HUES64 (cell line): ENCODE measurements around the gene FADD.
"Not testable (repeated sequence)": the region's sequence is repeated elsewhere in the genome, so short reads cannot be mapped to it uniquely, and the experiment has no call there.

Experiments
- H3K27ac ChIP-seq: 2 replicates; pipeline ENCODE4 v1.7.0; 2013; ENCODE audit warnings: low read depth, low read length, inconsistent platforms
- H3K27me3 ChIP-seq: 2 replicates; pipeline ENCODE4 v1.6.1; 2013; ENCODE audit warnings: mild to moderate bottlenecking, low read length; ENCODE audit not compliant: insufficient read depth
- H3K36me3 ChIP-seq: 2 replicates; pipeline ENCODE4 v1.6.1; 2013; ENCODE audit warnings: mild to moderate bottlenecking, low read length; ENCODE audit not compliant: insufficient read depth
- H3K4me1 ChIP-seq: 2 replicates; pipeline ENCODE4 v1.6.1; 2013; ENCODE audit warnings: mild to moderate bottlenecking, low read length, moderate library complexity; ENCODE audit not compliant: insufficient read depth
- H3K4me3 ChIP-seq: 2 replicates; pipeline ENCODE4 v1.5.1; 2013; ENCODE audit warnings: mild to moderate bottlenecking, low read length, moderate library complexity
- H3K9ac ChIP-seq: 2 replicates; pipeline ENCODE4 v1.6.1; 2013; ENCODE audit warnings: mild to moderate bottlenecking, low read depth, low read length
- H3K9me3 ChIP-seq: 2 replicates; pipeline ENCODE4 v1.6.1; 2013; ENCODE audit warnings: low read depth, low read length; ENCODE audit not compliant: insufficient read depth
- WGBS: fragments of 150-250, 120-280 bp; methylation state at CpG from one replicate; pipeline ENCODE4 v1.1.7; 2013; ENCODE audit warnings: missing lambda C conversion rate; 5-methylcytosine and 5-hydroxymethylcytosine counted together

The FADD gene

GRCh38 chr11:70193411-70194292 is 9.4 kb upstream of the FADD start:
- H3K4me1 ChIP-seq = no peaks in the 10 kb centered on the region
- H3K36me3 ChIP-seq = no peaks in the 10 kb centered on the region
- H3K9me3 ChIP-seq = no peaks in the 10 kb centered on the region
- H3K9ac ChIP-seq = no peak overlapping the region
- H3K4me3 ChIP-seq = no peak overlapping the region
- no peaks in the 10 kb centered on the region for H3K27me3 ChIP-seq
- H3K27ac ChIP-seq = no peak overlapping the region
- WGBS = 90% methylated on average over 7 of the region's 7 CpGs

- Histone ChIP-seq H3K27me3 (no peaks in the 10 kb centered on the region), H3K9ac (no peak overlapping the region), H3K27ac (no peak overlapping the region), H3K4me3 (no peak overlapping the region), H3K36me3 (no peaks in the 10 kb centered on the region), H3K9me3 (no peaks in the 10 kb centered on the region), H3K4me1 (no peaks in the 10 kb centered on the region)
- 70% methylated on average over 3 of the region's 3 CpGs for WGBS
Observed at GRCh38 chr11:70194792-70195791, 8.0 kb upstream of the FADD start.

- Histone ChIP-seq H3K9ac (no peak overlapping the region), H3K9me3 (no peaks in the 10 kb centered on the region; the same call in 1 of the 2 replicates), H3K4me3 (no peak overlapping the region), H3K27me3 (no peaks in the 10 kb centered on the region), H3K36me3 (peaks cover 7% of the 10 kb centered on the region), H3K27ac (no peak overlapping the region), H3K4me1 (peaks cover 7% of the 10 kb centered on the region)
- 92% methylated on average over 10 of the region's 10 CpGs for WGBS
Observed at GRCh38 chr11:70200212-70200844, 2.8 kb upstream of the FADD start.

- WGBS = 94% methylated on average over 3 of the region's 3 CpGs
- not testable (repeated sequence) for H3K9ac ChIP-seq, H3K27me3 ChIP-seq, H3K4me1 ChIP-seq, H3K27ac ChIP-seq, H3K4me3 ChIP-seq, H3K9me3 ChIP-seq
- peaks cover 14% of the 10 kb centered on the region for H3K36me3 ChIP-seq
Observed at GRCh38 chr11:70201047-70201446, 2.0 kb upstream of the FADD start.

GRCh38 chr11:70201882-70202861 is 924 bp upstream of the FADD start:
- 85% methylated on average over 29 of the region's 29 CpGs for WGBS
- no peaks in the 10 kb centered on the region; the same call in 1 of the 2 replicates for H3K9me3 ChIP-seq
- H3K27ac ChIP-seq = no peak overlapping the region
- peaks cover 25% of the 10 kb centered on the region for H3K36me3 ChIP-seq
- H3K4me3 ChIP-seq = peak overlapping the region; percentile 96
- H3K4me1 ChIP-seq = peaks cover 7% of the 10 kb centered on the region
- H3K9ac ChIP-seq = peak overlapping the region; percentile 98; the same call in 1 of the 2 replicates
- H3K27me3 ChIP-seq = no peaks in the 10 kb centered on the region

GRCh38 chr11:70203751-70204465 is 812 bp downstream of the FADD start:
- Histone ChIP-seq H3K9ac (peak overlapping the region; percentile 98), H3K9me3 (no peaks in the 10 kb centered on the region; the same call in 1 of the 2 replicates), H3K36me3 (peaks cover 43% of the 10 kb centered on the region), H3K27ac (peak overlapping the region; percentile 89), H3K4me3 (peak overlapping the region; percentile 96), H3K4me1 (peaks cover 7% of the 10 kb centered on the region), H3K27me3 (no peaks in the 10 kb centered on the region)
- WGBS = 5% methylated on average over 30 of the region's 30 CpGs

- Histone ChIP-seq H3K36me3 (peaks cover 48% of the 10 kb centered on the region), H3K9ac (peak overlapping the region; percentile 98), H3K9me3 (no peaks in the 10 kb centered on the region; the same call in 1 of the 2 replicates), H3K4me1 (peaks cover 7% of the 10 kb centered on the region), H3K27me3 (no peaks in the 10 kb centered on the region), H3K4me3 (peak overlapping the region; percentile 96), H3K27ac (peak overlapping the region; percentile 89)
- WGBS = 57% methylated on average over 4 of the region's 4 CpGs
Observed at GRCh38 chr11:70204466-70204799, 1.3 kb downstream of the FADD start.

GRCh38 chr11:70205049-70205725 is 2.1 kb downstream of the FADD start:
- 89% methylated on average over 12 of the region's 12 CpGs for WGBS
- H3K27ac ChIP-seq = no peak overlapping the region; the same call in 1 of the 2 replicates
- no peaks in the 10 kb centered on the region for H3K27me3 ChIP-seq
- no peaks in the 10 kb centered on the region; the same call in 1 of the 2 replicates for H3K9me3 ChIP-seq
- H3K4me3 ChIP-seq = peak overlapping the region; percentile 96
- H3K9ac ChIP-seq = 0 out of 2 replicates have a peak overlapping the region, but pooled peaks have one; percentile 98
- peaks cover 11% of the 10 kb centered on the region for H3K4me1 ChIP-seq
- peaks cover 48% of the 10 kb centered on the region for H3K36me3 ChIP-seq

- 90% methylated on average over 7 of the region's 7 CpGs for WGBS
- H3K9me3 ChIP-seq = no peaks in the 10 kb centered on the region
- peaks cover 48% of the 10 kb centered on the region for H3K36me3 ChIP-seq
Observed at GRCh38 chr11:70205766-70206165, 2.7 kb downstream of the FADD start.

More at GRCh38 chr11:70205766-70206165, 2.7 kb downstream of the FADD start:
- H3K4me1 ChIP-seq = peaks cover 16% of the 10 kb centered on the region
- no peak overlapping the region for H3K4me3 ChIP-seq
- H3K27ac ChIP-seq = no peak overlapping the region
- H3K27me3 ChIP-seq = no peaks in the 10 kb centered on the region
- no peak overlapping the region for H3K9ac ChIP-seq
